ENCODE data around the gene PRM3.

DNA sequence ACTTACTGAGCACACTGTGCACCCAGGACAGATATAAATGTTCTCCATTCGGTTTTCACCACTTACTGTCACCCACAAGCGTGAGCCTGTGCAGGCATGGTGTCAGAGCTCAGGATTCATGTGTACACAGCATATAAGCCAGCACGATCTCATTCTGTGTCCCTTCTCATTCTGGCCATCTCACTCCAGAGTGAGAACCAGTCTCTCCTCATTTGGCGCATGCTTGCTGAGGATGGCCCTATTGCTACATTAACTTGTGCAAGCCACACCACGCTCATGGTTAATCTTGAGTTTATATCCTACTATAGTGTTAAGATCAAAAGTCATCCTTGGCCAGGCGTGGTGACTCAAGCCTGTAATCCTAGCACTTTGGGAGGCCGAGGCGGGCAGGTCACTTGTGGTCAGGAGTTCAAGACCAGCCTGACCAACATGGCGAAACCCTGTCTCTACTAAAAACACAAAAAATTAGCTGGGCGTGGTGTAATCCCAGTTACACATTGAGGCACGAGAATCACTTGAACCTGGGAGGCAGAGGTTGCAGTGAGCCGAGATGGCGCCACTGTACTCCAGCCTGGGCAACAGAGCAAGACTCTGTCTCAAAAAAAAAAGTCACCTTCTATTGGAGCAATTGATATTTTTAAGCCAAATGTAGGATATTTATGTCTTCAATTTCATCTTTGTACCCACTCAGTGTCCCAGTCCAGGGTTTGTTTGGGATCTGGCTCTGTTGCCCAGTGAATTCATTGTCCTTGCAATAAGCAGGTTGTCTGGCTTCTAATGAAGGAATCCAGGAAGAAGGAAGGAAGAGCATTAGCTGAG is 38.3 kb downstream of the PRM3 start:
- no peak for TF ChIP-seq CTCF (IDR thresholded peaks at IDR 0.05)
- no peak for TF ChIP-seq EZH2 (IDR thresholded peaks at IDR 0.05; ENCODE audit: borderline replicate concordance, insufficient read depth, low read depth, low read length, poor library complexity, severe bottlenecking)

Measured in B cell (primary cell).